ENCODE data around the gene MAGI1.

DNA sequence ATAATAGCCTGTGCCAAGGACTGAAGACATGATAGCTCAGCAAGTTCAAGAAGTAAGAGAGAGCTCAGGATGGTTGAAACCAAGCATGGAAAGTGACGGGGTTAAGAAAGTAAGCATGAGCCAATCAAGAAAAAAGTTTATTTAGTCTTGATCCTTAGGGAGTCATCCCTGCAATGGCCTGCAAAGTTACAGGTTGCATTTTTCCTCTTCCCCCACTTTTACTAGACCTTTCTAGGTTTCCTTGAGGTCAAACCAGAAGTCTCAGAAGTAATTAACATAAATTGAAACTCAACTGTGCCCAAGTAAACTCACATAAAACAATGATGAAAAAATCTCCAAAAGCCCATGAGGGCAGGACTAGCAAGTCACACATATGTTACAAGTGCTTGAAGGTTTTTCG, 250.9 kb downstream of the MAGI1 start:
- TF ChIP-seq ZNF263 (CRISPR knock-in tag; IDR thresholded peaks at IDR 0.05; ENCODE audit: low read depth) = no peak
- TF ChIP-seq, protein P1, sequence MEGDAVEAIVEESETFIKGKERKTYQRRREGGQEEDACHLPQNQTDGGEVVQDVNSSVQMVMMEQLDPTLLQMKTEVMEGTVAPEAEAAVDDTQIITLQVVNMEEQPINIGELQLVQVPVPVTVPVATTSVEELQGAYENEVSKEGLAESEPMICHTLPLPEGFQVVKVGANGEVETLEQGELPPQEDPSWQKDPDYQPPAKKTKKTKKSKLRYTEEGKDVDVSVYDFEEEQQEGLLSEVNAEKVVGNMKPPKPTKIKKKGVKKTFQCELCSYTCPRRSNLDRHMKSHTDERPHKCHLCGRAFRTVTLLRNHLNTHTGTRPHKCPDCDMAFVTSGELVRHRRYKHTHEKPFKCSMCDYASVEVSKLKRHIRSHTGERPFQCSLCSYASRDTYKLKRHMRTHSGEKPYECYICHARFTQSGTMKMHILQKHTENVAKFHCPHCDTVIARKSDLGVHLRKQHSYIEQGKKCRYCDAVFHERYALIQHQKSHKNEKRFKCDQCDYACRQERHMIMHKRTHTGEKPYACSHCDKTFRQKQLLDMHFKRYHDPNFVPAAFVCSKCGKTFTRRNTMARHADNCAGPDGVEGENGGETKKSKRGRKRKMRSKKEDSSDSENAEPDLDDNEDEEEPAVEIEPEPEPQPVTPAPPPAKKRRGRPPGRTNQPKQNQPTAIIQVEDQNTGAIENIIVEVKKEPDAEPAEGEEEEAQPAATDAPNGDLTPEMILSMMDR (IDR thresholded peaks at IDR 0.05) = no peak
- TF ChIP-seq, protein P2, sequence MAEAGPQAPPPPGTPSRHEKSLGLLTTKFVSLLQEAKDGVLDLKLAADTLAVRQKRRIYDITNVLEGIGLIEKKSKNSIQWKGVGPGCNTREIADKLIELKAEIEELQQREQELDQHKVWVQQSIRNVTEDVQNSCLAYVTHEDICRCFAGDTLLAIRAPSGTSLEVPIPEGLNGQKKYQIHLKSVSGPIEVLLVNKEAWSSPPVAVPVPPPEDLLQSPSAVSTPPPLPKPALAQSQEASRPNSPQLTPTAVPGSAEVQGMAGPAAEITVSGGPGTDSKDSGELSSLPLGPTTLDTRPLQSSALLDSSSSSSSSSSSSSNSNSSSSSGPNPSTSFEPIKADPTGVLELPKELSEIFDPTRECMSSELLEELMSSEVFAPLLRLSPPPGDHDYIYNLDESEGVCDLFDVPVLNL (CRISPR knock-in tag; IDR thresholded peaks at IDR 0.05; ENCODE audit: borderline replicate concordance, low read depth) = no peak
- no peak for TF ChIP-seq TCF7 (CRISPR knock-in tag; IDR thresholded peaks at IDR 0.05; ENCODE audit: low read depth)

Measured in WTC11 (cell line).